Stomach (tissue), 9 donors: ENCODE data around the gene NLRP8. TPM values are rescaled to one million over a fixed set of nuclear protein-coding genes. Genes with fewer than 3 reads are reported as not detected.
"Not testable (repeated sequence)": the region's sequence is repeated elsewhere in the genome, so short reads cannot be mapped to it uniquely, and the experiment has no call there.

Source experiments
- DNase-seq, 2 donors: peaks; one replicate each; pipeline versions ENCODE4 v3.0.0 to v3.0.0-alpha.2; 2013 to 2019
- H3K27ac ChIP-seq, 5 donors: fragments of 200-600 bp in 4 of 5; sonication (generic) in 4 of 5; one replicate each; pipeline ENCODE4 v1.5.1; 2013 to 2019; ENCODE audit warnings: mild to moderate bottlenecking in 1 of 5, moderate library complexity in 1 of 5
- H3K27me3 ChIP-seq, 3 donors: fragments of 200-600 bp; sonication (generic); one replicate each; pipeline ENCODE4 v1.5.1; 2017 to 2019; ENCODE audit warnings: mixed run types in 1 of 3
- H3K36me3 ChIP-seq, 4 donors: fragments of 200-600 bp; sonication (generic); 1 replicate in 3 of 4; 2 replicates in 1 of 4; pipeline ENCODE4 v1.5.1; 2016 to 2019
- H3K4me1 ChIP-seq, 4 donors: fragments of 200-600 bp; sonication (generic); one replicate each; pipeline ENCODE4 v1.5.1; 2016 to 2019
- H3K4me3 ChIP-seq, 4 donors: fragments of 200-600 bp; sonication (generic) in 3 of 4; one replicate each; pipeline ENCODE4 v1.5.1; 2016 to 2019; ENCODE audit warnings: mild to moderate bottlenecking in 1 of 4
- H3K9me3 ChIP-seq, 4 donors: fragments of 200-600 bp; sonication (generic); one replicate each; pipeline ENCODE4 v1.5.1; 2016 to 2019
- CTCF ChIP-seq, 7 experiments: fragments of 450-650 bp in 4 of 7; fragments of 200-600 bp in 3 of 7; sonication (generic) in 3 of 7; IDR thresholded peaks; one replicate each; pipeline ENCODE4 v1.5.1; 2016 to 2019; ENCODE audit warnings: antibody characterized with exemption in 7 of 7, control low read depth in 2 of 7, mild to moderate bottlenecking in 1 of 7
- EP300 ChIP-seq: sonication (generic); formaldehyde crosslinking; IDR thresholded peaks from one replicate; pipeline ENCODE4 v1.6.1; 2017; ENCODE audit warnings: antibody characterized with exemption
- POLR2A ChIP-seq, 4 donors: fragments of 450-650 bp; IDR thresholded peaks; one replicate each; pipeline ENCODE4 v1.6.1; 2016; ENCODE audit warnings: antibody characterized with exemption in 4 of 4, control low read depth in 2 of 4, mild to moderate bottlenecking in 1 of 4, moderate library complexity in 1 of 4
- POLR2AphosphoS5 ChIP-seq, 3 donors: sonication (generic); formaldehyde crosslinking; IDR thresholded peaks; one replicate each; pipeline ENCODE4 v1.6.1; 2016; ENCODE audit warnings: antibody characterized with exemption in 3 of 3
- whole genome bisulfite sequencing, 5 donors: extraction: QIAGEN DNeasy Blood & Tissue Kit in 3 of 5; methylation state at CpG; one replicate each; pipeline versions ENCODE4 v1.1.5 to v1.1.7; 2013 to 2018; 5-methylcytosine and 5-hydroxymethylcytosine counted together
- intact Hi-C: fragments of 100-400 bp; cut with DNase I; formaldehyde crosslinking; loops from one replicate; pipeline ENCODE4 v1.15.1; 2023; ENCODE audit warnings: low total_unique reads
- polyA plus RNA-seq, 3 donors: library from polyadenylated mRNA; stranded (reverse); fragments of 200-250 nt; gene quantifications; one replicate each; pipeline ENCODE4 v1.2.3, GENCODE V29; 2013
- total RNA-seq, 5 donors: library from RNA; depleted of rRNA; stranded (reverse); fragments of >200 nt; gene quantifications; one replicate each; pipeline versions ENCODE4 v1.1.0 to v1.2.3, GENCODE V29; 2014 to 2016
- donor health status: healthy with polysubstance abuse.
- donor health status: Bipolar disorder and iron deficiency.
- donor health status: healthy.

NLRP8 gene
- total and polyA plus RNA-seq, 8 donors = not detected

GRCh38 chr19:55913643-55914268, 33.9 kb upstream of the NLRP8 start:
- H3K27me3 ChIP-seq = peaks cover 0 to 3% (median 0%) of the 10 kb centered on the region in 3 donors
- H3K4me1 ChIP-seq = no peaks in the 10 kb centered on the region
- no peak for TF ChIP-seq CTCF (IDR thresholded peaks at IDR 0.05)
- TF ChIP-seq EP300 = no peak
- TF ChIP-seq POLR2A (IDR thresholded peaks at IDR 0.05) = no peak
- no peak for TF ChIP-seq POLR2AphosphoS5 (IDR thresholded peaks at IDR 0.05)
- H3K4me3 ChIP-seq = no peak overlapping the region
- no peak overlapping the region for H3K27ac ChIP-seq
- no peaks in the 10 kb centered on the region for H3K36me3 ChIP-seq
- no peak for DNase-seq
- peaks cover 0 to 35% (median 27%) of the 10 kb centered on the region in 4 donors for H3K9me3 ChIP-seq
- WGBS, 5 donors = 39 to 51% (median 42%) methylated on average over 9 of the region's 9 CpGs
- intact Hi-C loops = no loop called here

DNA sequence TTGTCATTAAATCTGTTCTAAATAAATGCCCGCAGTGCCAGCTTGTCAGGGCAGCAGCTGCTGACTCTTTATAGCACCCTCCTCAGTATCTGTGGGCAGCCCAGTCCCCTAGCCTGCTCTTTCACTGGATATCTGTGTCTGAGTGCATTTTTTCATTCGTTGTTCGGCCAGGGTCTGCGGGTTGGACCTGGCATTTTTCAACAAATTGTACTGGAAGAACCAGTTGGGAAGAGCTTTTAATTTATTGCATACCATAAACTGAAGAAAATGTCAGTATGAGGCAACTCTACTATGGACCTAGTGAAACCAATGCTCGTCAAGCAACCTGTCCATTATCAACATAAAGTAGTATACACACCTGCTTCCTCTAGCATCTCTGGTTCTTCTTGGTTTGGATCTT, 24.1 kb upstream of the NLRP8 start:
- Histone ChIP-seq H3K27ac (no peak overlapping the region), H3K9me3 (peaks cover 0 to 43% (median 29%) of the 10 kb centered on the region in 4 donors), H3K4me1 (no peaks in the 10 kb centered on the region), H3K27me3 (no peaks in the 10 kb centered on the region), H3K36me3 (no peaks in the 10 kb centered on the region), H3K4me3 (no peak overlapping the region)
- DNase-seq = no peak
- TF ChIP-seq EP300 (no peak), CTCF (IDR thresholded peaks at IDR 0.05) (no peak), POLR2A (IDR thresholded peaks at IDR 0.05) (no peak), POLR2AphosphoS5 (IDR thresholded peaks at IDR 0.05) (no peak)
- WGBS, 5 donors = 68 to 78% (median 74%) methylated on average over 5 of the region's 5 CpGs
- intact Hi-C loops = no loop called here

DNA sequence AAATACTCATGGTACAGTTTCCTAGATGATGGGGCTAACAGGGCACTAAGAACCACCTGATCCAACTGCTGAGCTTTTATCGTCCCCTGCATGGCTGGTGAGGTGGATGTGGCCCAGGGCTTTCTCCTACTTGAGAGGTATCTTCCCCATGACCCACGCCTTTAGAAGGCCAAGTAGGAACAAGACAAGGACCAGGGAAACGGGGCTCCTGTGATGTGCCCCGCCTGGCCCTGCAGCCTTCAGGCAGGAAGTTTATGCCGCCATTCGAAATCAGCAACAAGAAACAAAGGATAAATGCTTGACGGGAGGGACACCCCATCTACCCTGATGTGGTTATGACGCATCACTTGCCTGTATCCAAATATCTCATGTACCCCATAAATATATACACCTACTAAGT, 19.6 kb upstream of the NLRP8 start:
- intact Hi-C loops = no loop called here

GRCh38 chr19:55929258-55929657, 18.4 kb upstream of the NLRP8 start:
- H3K27ac ChIP-seq, H3K4me1 ChIP-seq, H3K36me3 ChIP-seq, H3K27me3 ChIP-seq, H3K4me3 ChIP-seq, H3K9me3 ChIP-seq, DNase-seq, intact Hi-C loops: not testable (repeated sequence)
- 79 to 94% (median 89%) methylated on average over 5 of the region's 5 CpGs for WGBS, 5 donors

More for the DNA sequence above, 19.6 kb upstream of the NLRP8 start:
- Histone ChIP-seq H3K27me3 (no peaks in the 10 kb centered on the region), H3K9me3 (peaks cover 0 to 18% (median 16%) of the 10 kb centered on the region in 4 donors), H3K27ac (no peak overlapping the region), H3K4me1 (no peaks in the 10 kb centered on the region), H3K4me3 (no peak overlapping the region), H3K36me3 (no peaks in the 10 kb centered on the region)
- WGBS, 5 donors = 73 to 80% (median 74%) methylated on average over 8 of the region's 8 CpGs
- no peak for TF ChIP-seq POLR2AphosphoS5 (IDR thresholded peaks at IDR 0.05)
- no peak for TF ChIP-seq POLR2A (IDR thresholded peaks at IDR 0.05)
- no peak for TF ChIP-seq EP300
- TF ChIP-seq CTCF (IDR thresholded peaks at IDR 0.05) = no peak
- DNase-seq = no peak

DNA sequence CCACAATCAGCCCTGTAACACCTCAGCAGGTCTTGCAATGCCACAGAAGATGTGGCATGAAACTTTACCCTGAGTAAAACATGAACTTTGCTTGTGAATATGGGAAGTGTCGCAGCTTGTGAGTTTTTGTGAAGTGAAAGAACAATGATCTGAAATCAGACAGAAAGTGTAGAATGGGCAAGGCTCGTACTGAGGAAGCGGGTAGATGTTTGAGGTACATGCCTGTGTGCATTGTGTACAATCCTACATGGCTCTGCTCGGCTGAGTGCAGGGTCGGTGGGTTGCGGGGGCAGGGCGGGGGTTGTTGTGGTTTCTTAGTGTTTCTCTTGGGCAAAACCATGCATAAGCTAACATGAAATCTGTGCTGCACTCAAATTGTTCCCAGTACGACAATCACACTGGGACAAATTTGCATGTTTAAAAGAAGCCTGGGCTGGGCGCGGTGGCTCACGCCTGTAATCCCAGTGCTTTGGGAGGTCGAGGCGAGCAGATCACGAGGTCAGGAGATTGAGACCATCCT, 16.6 kb upstream of the NLRP8 start:
- Histone ChIP-seq H3K36me3 (no peaks in the 10 kb centered on the region), H3K4me3 (no peak overlapping the region), H3K9me3 (peaks cover 0 to 15% (median 3%) of the 10 kb centered on the region in 4 donors), H3K4me1 (no peaks in the 10 kb centered on the region), H3K27me3 (no peaks in the 10 kb centered on the region), H3K27ac (no peak overlapping the region)
- intact Hi-C loops = no loop called here
- no peak for DNase-seq
- TF ChIP-seq CTCF (IDR thresholded peaks at IDR 0.05) = no peak
- TF ChIP-seq EP300 = no peak
- no peak for TF ChIP-seq POLR2AphosphoS5 (IDR thresholded peaks at IDR 0.05)
- TF ChIP-seq POLR2A (IDR thresholded peaks at IDR 0.05) = no peak
- 59 to 85% (median 78%) methylated on average over 14 of the region's 14 CpGs for WGBS, 5 donors
